Stimulated activated CD4-positive, alpha-beta T cell treated with anti-CD3 and anti-CD28 coated beads, Interleukin-4, amount 100 ng/mL, for 24 hours (primary cell): ENCODE data around the gene CCDC183.
A peak's percentile ranks its signal among the peaks of the same experiment; 100 is the strongest.
"Not testable (repeated sequence)": the region's sequence is repeated elsewhere in the genome, so short reads cannot be mapped to it uniquely, and the experiment has no call there.

Experiments used
- DNase-seq: peaks from one replicate; pipeline ENCODE4 v3.0.0-alpha.2; 2020

CCDC183 gene

GRCh38 chr9:136840140-136840876 lies 44.2 kb downstream of the CCDC183 start:
- no peak for DNase-seq

- no peak for DNase-seq
Observed at GRCh38 chr9:136840877-136841645, 44.9 kb downstream of the CCDC183 start.

GRCh38 chr9:136841646-136842379 lies 45.7 kb downstream of the CCDC183 start:
- DNase-seq, result not testable (repeated sequence)

GRCh38 chr9:136842380-136842948 lies 46.3 kb downstream of the CCDC183 start, which contains the start of gene AJM1:
Gene AJM1, plus strand, starts transcription at chr9:136842478. Its CDS starts 1,937 bp downstream, at chr9:136844415.
- peak; percentile 79 for DNase-seq

- DNase-seq, result not testable (repeated sequence)
Observed at GRCh38 chr9:136843159-136843800, 47.1 kb downstream of the CCDC183 start.

- DNase-seq, result peak; percentile 62
Observed at GRCh38 chr9:136843801-136844740, 47.9 kb downstream of the CCDC183 start.

GRCh38 chr9:136844761-136845464 lies 48.8 kb downstream of the CCDC183 start:
- DNase-seq, result no peak

- DNase-seq, result no peak
Observed at GRCh38 chr9:136845465-136846260, 49.5 kb downstream of the CCDC183 start.

GRCh38 chr9:136846376-136847087 lies 50.4 kb downstream of the CCDC183 start:
- no peak for DNase-seq

- DNase-seq, result no peak
Observed at GRCh38 chr9:136847088-136847825, 51.1 kb downstream of the CCDC183 start.

GRCh38 chr9:136847826-136848392 lies 51.8 kb downstream of the CCDC183 start:
- peak; percentile 83 for DNase-seq

GRCh38 chr9:136848393-136849037 lies 52.4 kb downstream of the CCDC183 start:
- DNase-seq, result peak; percentile 41

GRCh38 chr9:136849038-136849959 lies 53.2 kb downstream of the CCDC183 start, which contains the start of gene PHPT1:
Gene PHPT1, plus strand, starts transcription at chr9:136849409. Its CDS starts 22 bp downstream, at chr9:136849431.
- DNase-seq, result peak; percentile 97

GRCh38 chr9:136849960-136850865 lies 54.1 kb downstream of the CCDC183 start:
- no peak for DNase-seq
